NCI-H1694 (cell line): Measurements from ENCODE around the gene LAMA5.
A peak's percentile ranks its signal among the peaks of the same experiment; 100 is the strongest.
"Not testable (repeated sequence)": the region's sequence is repeated elsewhere in the genome, so short reads cannot be mapped to it uniquely, and the experiment has no call there.

Experiments used
- DNase-seq: peaks from one replicate; lab custom pipeline; 2025; lab: John Stamatoyannopoulos, UW

Gene LAMA5

GRCh38 chr20:62387933-62388635, 21.0 kb upstream of the LAMA5 start:
- no peak for DNase-seq

GRCh38 chr20:62387219-62387913, 20.3 kb upstream of the LAMA5 start:
- DNase-seq: no peak

GRCh38 chr20:62386383-62387218, 19.5 kb upstream of the LAMA5 start, which contains the start of gene RPS21:
Gene RPS21, plus strand, starts transcription at chr20:62387103. Its CDS starts 236 bp downstream, at chr20:62387339.
- peak; percentile 68 for DNase-seq

- peak; percentile 40 for DNase-seq
Observed at GRCh38 chr20:62382306-62383198, 15.4 kb upstream of the LAMA5 start.

- DNase-seq: no peak
Observed at GRCh38 chr20:62381842-62382241, 14.7 kb upstream of the LAMA5 start.

- no peak for DNase-seq
Observed at GRCh38 chr20:62381202-62381797, 14.2 kb upstream of the LAMA5 start.

- DNase-seq: no peak
Observed at GRCh38 chr20:62378215-62378614, 11.1 kb upstream of the LAMA5 start.

GRCh38 chr20:62377615-62378178, 10.6 kb upstream of the LAMA5 start:
- DNase-seq: no peak

GRCh38 chr20:62377064-62377461, 10.0 kb upstream of the LAMA5 start:
- no peak for DNase-seq

- peak; percentile 30 for DNase-seq
Observed at GRCh38 chr20:62376112-62377063, 9.3 kb upstream of the LAMA5 start.

GRCh38 chr20:62374331-62375152, 7.4 kb upstream of the LAMA5 start:
- DNase-seq: no peak

GRCh38 chr20:62373631-62374179, 6.6 kb upstream of the LAMA5 start:
- DNase-seq: not testable (repeated sequence)

- no peak for DNase-seq
Observed at GRCh38 chr20:62372042-62372993, 5.2 kb upstream of the LAMA5 start.

- DNase-seq: no peak
Observed at GRCh38 chr20:62371588-62372041, 4.5 kb upstream of the LAMA5 start.

GRCh38 chr20:62370807-62371587, 3.9 kb upstream of the LAMA5 start:
- no peak for DNase-seq

GRCh38 chr20:62370115-62370806, 3.1 kb upstream of the LAMA5 start:
- DNase-seq: no peak
